WERI-Rb-1 (cell line): ENCODE results near the gene SEC22A.

Source experiments
- DNase-seq: peaks from one replicate; pipeline ENCODE4 v3.0.0-alpha.2; 2020
- H3K27ac ChIP-seq: fragments of 250-450 bp; sonication (Bioruptor Pico); 2 replicates; pipeline ENCODE4 v1.5.1; 2020; ENCODE audit warnings: mild to moderate bottlenecking, moderate library complexity
- H3K27me3 ChIP-seq: fragments of 250-450 bp; sonication (Bioruptor Pico); 2 replicates; pipeline ENCODE4 v1.5.1; 2021; ENCODE audit warnings: mild to moderate bottlenecking, low read depth, moderate library complexity; ENCODE audit not compliant: insufficient read depth, severe bottlenecking
- H3K36me3 ChIP-seq: fragments of 250-450 bp; sonication (Bioruptor Pico); 2 replicates; pipeline ENCODE4 v1.5.1; 2020; ENCODE audit warnings: mild to moderate bottlenecking, moderate library complexity
- H3K4me3 ChIP-seq: 2 replicates; pipeline ENCODE4 v1.5.1; 2011; ENCODE audit warnings: low read depth, mild to moderate bottlenecking, control low read depth, low read length
- H3K9me3 ChIP-seq: fragments of 250-450 bp; sonication (Bioruptor Pico); 2 replicates; pipeline ENCODE4 v1.5.1; 2021; ENCODE audit warnings: mild to moderate bottlenecking, moderate library complexity; ENCODE audit not compliant: severe bottlenecking
- CTCF ChIP-seq: IDR thresholded peaks from 2 replicates; pipeline ENCODE4 v1.5.1; 2011; ENCODE audit warnings: low read depth, mild to moderate bottlenecking, control low read depth, inconsistent platforms, low read length

Gene SEC22A

GRCh38 chr3:123300583-123300982 is 98.8 kb downstream of the SEC22A start:
- Histone ChIP-seq H3K27ac (no peak overlapping the region), H3K9me3 (no peaks in the 10 kb centered on the region), H3K36me3 (no peaks in the 10 kb centered on the region), H3K27me3 (no peaks in the 10 kb centered on the region), H3K4me3 (no peak overlapping the region)
- DNase-seq: peak; percentile 35
- 0 out of 2 replicates have a peak, but pooled peaks have one; percentile 19 for TF ChIP-seq CTCF

- H3K4me3 ChIP-seq: no peak overlapping the region
- H3K36me3 ChIP-seq: no peaks in the 10 kb centered on the region
- no peaks in the 10 kb centered on the region for H3K9me3 ChIP-seq
- no peak overlapping the region for H3K27ac ChIP-seq
- no peak for DNase-seq
- no peak for TF ChIP-seq CTCF
- no peaks in the 10 kb centered on the region for H3K27me3 ChIP-seq
Observed at GRCh38 chr3:123301331-123302184, 99.8 kb downstream of the SEC22A start.

GRCh38 chr3:123302961-123303360 is 101.2 kb downstream of the SEC22A start:
- Histone ChIP-seq H3K27me3 (no peaks in the 10 kb centered on the region), H3K4me3 (no peak overlapping the region), H3K36me3 (no peaks in the 10 kb centered on the region), H3K27ac (no peak overlapping the region), H3K9me3 (no peaks in the 10 kb centered on the region)
- TF ChIP-seq CTCF: no peak
- DNase-seq: no peak

- no peak for TF ChIP-seq CTCF
- Histone ChIP-seq H3K9me3 (no peaks in the 10 kb centered on the region), H3K27ac (no peak overlapping the region), H3K27me3 (no peaks in the 10 kb centered on the region), H3K4me3 (no peak overlapping the region), H3K36me3 (no peaks in the 10 kb centered on the region)
- DNase-seq: no peak
Observed at GRCh38 chr3:123303976-123304560, 102.3 kb downstream of the SEC22A start.

GRCh38 chr3:123305192-123305591 is 103.4 kb downstream of the SEC22A start:
- no peak for TF ChIP-seq CTCF
- no peak overlapping the region for H3K4me3 ChIP-seq
- H3K9me3 ChIP-seq: no peaks in the 10 kb centered on the region
- H3K36me3 ChIP-seq: no peaks in the 10 kb centered on the region
- no peak overlapping the region for H3K27ac ChIP-seq
- no peak for DNase-seq
- no peaks in the 10 kb centered on the region for H3K27me3 ChIP-seq
